CD14-positive monocyte (primary cell): Measurements from ENCODE around the gene GK. TPM values are rescaled to one million over a fixed set of nuclear protein-coding genes. Genes with fewer than 3 reads are reported as not detected.
"Not testable (repeated sequence)": the region's sequence is repeated elsewhere in the genome, so short reads cannot be mapped to it uniquely, and the experiment has no call there.

Experiments used
- DNase-seq, 3 donors: peaks; one replicate each; pipeline ENCODE4 v3.0.0-alpha.2; 2011 to 2022
- H2AFZ ChIP-seq: 2 replicates; pipeline ENCODE4 v1.6.0; 2012; ENCODE audit warnings: mild to moderate bottlenecking, low read depth, low read length, inconsistent platforms; ENCODE audit not compliant: insufficient read depth, poor library complexity, severe bottlenecking
- H3K27ac ChIP-seq, 2 donors: 1 replicate in 1 of 2; 2 replicates in 1 of 2; pipeline ENCODE4 v1.5.1; 2012 to 2013; ENCODE audit warnings: low read length in 2 of 2, control low read depth in 1 of 2, inconsistent platforms in 1 of 2, low read depth in 1 of 2, mild to moderate bottlenecking in 1 of 2
- H3K27me3 ChIP-seq, 2 donors: one replicate each; pipeline versions ENCODE4 v1.6.0 to v1.6.1; 2011 to 2013; ENCODE audit warnings: low read length in 2 of 2; ENCODE audit not compliant: control insufficient read depth in 2 of 2, insufficient read depth in 2 of 2
- H3K36me3 ChIP-seq, 2 donors: replicated peaks in 1 of 2; 1 replicate in 1 of 2; 2 replicates in 1 of 2; pipeline versions ENCODE4 v1.5.1 to v1.6.1; 2012 to 2013; ENCODE audit warnings: low read length in 2 of 2, control low read depth in 1 of 2, inconsistent platforms in 1 of 2, mild to moderate bottlenecking in 1 of 2; ENCODE audit not compliant: insufficient read depth in 2 of 2, control insufficient read depth in 1 of 2
- H3K4me1 ChIP-seq, 2 donors: 1 replicate in 1 of 2; 2 replicates in 1 of 2; pipeline versions ENCODE4 v1.5.1 to v1.6.1; 2012 to 2013; ENCODE audit warnings: low read length in 2 of 2, control low read depth in 1 of 2, inconsistent platforms in 1 of 2, mild to moderate bottlenecking in 1 of 2, moderate library complexity in 1 of 2; ENCODE audit not compliant: insufficient read depth in 2 of 2, control insufficient read depth in 1 of 2
- H3K4me2 ChIP-seq: replicated peaks from 2 replicates; pipeline ENCODE3; 2012; ENCODE audit warnings: low read length, moderate library complexity, mild to moderate bottlenecking; ENCODE audit not compliant: poor library complexity, severe bottlenecking; ENCODE audit errors: extremely low read depth
- H3K4me3 ChIP-seq, 3 experiments: fragments of 200-600 bp in 1 of 3; sonication (generic) in 1 of 3; replicated peaks in 1 of 3; 1 replicate in 2 of 3; 2 replicates in 1 of 3; pipeline ENCODE4 v1.5.1; 2011 to 2013; ENCODE audit warnings: low read length in 3 of 3, mild to moderate bottlenecking in 3 of 3, control low read depth in 2 of 3, low read depth in 2 of 3, inconsistent platforms in 1 of 3, moderate library complexity in 1 of 3
- H3K79me2 ChIP-seq: 2 replicates; pipeline ENCODE4 v1.6.0; 2012; ENCODE audit warnings: mild to moderate bottlenecking, control low read depth, inconsistent platforms, low read length, moderate library complexity; ENCODE audit not compliant: insufficient read depth
- H3K9ac ChIP-seq: 2 replicates; pipeline ENCODE4 v1.6.0; 2017; ENCODE audit warnings: low read length, mild to moderate bottlenecking; ENCODE audit not compliant: insufficient read depth, poor library complexity, severe bottlenecking
- H3K9me3 ChIP-seq, 2 donors: replicated peaks in 1 of 2; 1 replicate in 1 of 2; 2 replicates in 1 of 2; pipeline versions ENCODE4 v1.5.1 to v1.6.1; 2012 to 2013; ENCODE audit warnings: low read length in 2 of 2, control low read depth in 1 of 2; ENCODE audit not compliant: control insufficient read depth in 1 of 2, insufficient read depth in 1 of 2
- H4K20me1 ChIP-seq: 2 replicates; pipeline ENCODE4 v1.6.0; 2012; ENCODE audit warnings: mild to moderate bottlenecking, low read length, control low read depth, moderate library complexity; ENCODE audit not compliant: insufficient read depth
- H3K27ac Mint-ChIP-seq, 7 donors: one replicate each; pipeline ENCODE4 v1.8.0; 2020; ENCODE audit warnings: mild to moderate bottlenecking in 7 of 7, mixed read lengths in 7 of 7, moderate library complexity in 6 of 7, inconsistent platforms in 2 of 7
- H3K27me3 Mint-ChIP-seq, 3 donors: one replicate each; pipeline ENCODE4 v1.8.0; 2021 to 2022; ENCODE audit warnings: low read depth in 3 of 3, mild to moderate bottlenecking in 3 of 3, mixed read lengths in 3 of 3, moderate library complexity in 3 of 3, inconsistent platforms in 1 of 3
- H3K36me3 Mint-ChIP-seq, 2 donors: one replicate each; pipeline ENCODE4 v1.8.0; 2020; ENCODE audit warnings: mixed read lengths in 2 of 2, inconsistent platforms in 1 of 2, mild to moderate bottlenecking in 1 of 2
- H3K4me1 Mint-ChIP-seq: one replicate; pipeline ENCODE4 v1.8.0; 2020; ENCODE audit warnings: mild to moderate bottlenecking, mixed read lengths
- H3K4me3 Mint-ChIP-seq, 2 donors: one replicate each; pipeline ENCODE4 v1.8.0; 2020; ENCODE audit warnings: mild to moderate bottlenecking in 2 of 2, mixed read lengths in 2 of 2, moderate library complexity in 1 of 2
- H3K9me3 Mint-ChIP-seq, 7 donors: one replicate each; pipeline ENCODE4 v1.8.0; 2020 to 2022; ENCODE audit warnings: mixed read lengths in 7 of 7, mild to moderate bottlenecking in 6 of 7, moderate library complexity in 6 of 7, inconsistent platforms in 2 of 7
- WGBS: methylation state at CpG from one replicate; pipeline ENCODE4 v1.1.5; 2013; ENCODE audit warnings: missing lambda C conversion rate; ENCODE audit not compliant: insufficient coverage; 5-methylcytosine and 5-hydroxymethylcytosine counted together
- intact Hi-C, 2 donors: fragments of 100-400 bp; cut with micrococcal nuclease; formaldehyde crosslinking; loops; one replicate each; pipeline versions ENCODE4 v1.15.0 to v1.15.1; 2023
- polyA plus RNA-seq, 3 donors: library from polyadenylated mRNA; depleted of rRNA in 1 of 3; unstranded in 2 of 3; stranded (reverse) in 1 of 3; fragments of 300-500 nt in 2 of 3; fragments of >200 nt in 1 of 3; fragmentation: Illumina TruSeq in 2 of 3; gene quantifications; 1 replicate in 2 of 3; 2 replicates in 1 of 3; pipeline ENCODE4 v1.2.3, GENCODE V29; 2012 to 2021
- TF ChIP-seq, protein P1 (sequence below): fragments of 200-600 bp; IDR thresholded peaks from one replicate; pipeline ENCODE4 v1.8.0; 2022; ENCODE audit warnings: antibody characterized with exemption, mild to moderate bottlenecking

GK gene
- polyA plus RNA-seq, 3 donors: 21.2 to 51.9 (median 41.0) TPM

GRCh38 chrX:30668581-30668980 is 15.4 kb downstream of the GK start:
- Histone ChIP-seq H3K9ac (no peak overlapping the region), H3K4me1 (no peaks in the 10 kb centered on the region), H3K4me3 (no peak overlapping the region), H4K20me1 (no peaks in the 10 kb centered on the region), H3K4me2 (no peak overlapping the region), H2AFZ (no peak overlapping the region), H3K36me3 (peaks cover 4 to 28% of the 10 kb centered on the region in 2 donors), H3K9me3 (no peaks in the 10 kb centered on the region), H3K79me2 (no peaks in the 10 kb centered on the region), H3K27ac (no peak overlapping the region), H3K27me3 (peaks cover 0 to 18% of the 10 kb centered on the region in 2 donors)
- no peak for DNase-seq
- H3K4me1 Mint-ChIP-seq: no peaks in the 10 kb centered on the region
- 92% methylated on average over 4 of the region's 4 CpGs for WGBS
- H3K9me3 Mint-ChIP-seq: peaks cover 0 to 5% (median 0%) of the 10 kb centered on the region in 7 donors
- H3K27me3 Mint-ChIP-seq: peaks cover 0 to 27% (median 1%) of the 10 kb centered on the region in 3 donors
- intact Hi-C loops: no loop called here
- H3K36me3 Mint-ChIP-seq: peaks cover 31 to 48% of the 10 kb centered on the region in 2 donors
- H3K4me3 Mint-ChIP-seq: no peak overlapping the region
- TF ChIP-seq, protein P1, sequence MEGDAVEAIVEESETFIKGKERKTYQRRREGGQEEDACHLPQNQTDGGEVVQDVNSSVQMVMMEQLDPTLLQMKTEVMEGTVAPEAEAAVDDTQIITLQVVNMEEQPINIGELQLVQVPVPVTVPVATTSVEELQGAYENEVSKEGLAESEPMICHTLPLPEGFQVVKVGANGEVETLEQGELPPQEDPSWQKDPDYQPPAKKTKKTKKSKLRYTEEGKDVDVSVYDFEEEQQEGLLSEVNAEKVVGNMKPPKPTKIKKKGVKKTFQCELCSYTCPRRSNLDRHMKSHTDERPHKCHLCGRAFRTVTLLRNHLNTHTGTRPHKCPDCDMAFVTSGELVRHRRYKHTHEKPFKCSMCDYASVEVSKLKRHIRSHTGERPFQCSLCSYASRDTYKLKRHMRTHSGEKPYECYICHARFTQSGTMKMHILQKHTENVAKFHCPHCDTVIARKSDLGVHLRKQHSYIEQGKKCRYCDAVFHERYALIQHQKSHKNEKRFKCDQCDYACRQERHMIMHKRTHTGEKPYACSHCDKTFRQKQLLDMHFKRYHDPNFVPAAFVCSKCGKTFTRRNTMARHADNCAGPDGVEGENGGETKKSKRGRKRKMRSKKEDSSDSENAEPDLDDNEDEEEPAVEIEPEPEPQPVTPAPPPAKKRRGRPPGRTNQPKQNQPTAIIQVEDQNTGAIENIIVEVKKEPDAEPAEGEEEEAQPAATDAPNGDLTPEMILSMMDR: no peak
- peak overlapping the region in 3 of 7 donors; percentile 0 to 64 (median 47) for H3K27ac Mint-ChIP-seq

DNA sequence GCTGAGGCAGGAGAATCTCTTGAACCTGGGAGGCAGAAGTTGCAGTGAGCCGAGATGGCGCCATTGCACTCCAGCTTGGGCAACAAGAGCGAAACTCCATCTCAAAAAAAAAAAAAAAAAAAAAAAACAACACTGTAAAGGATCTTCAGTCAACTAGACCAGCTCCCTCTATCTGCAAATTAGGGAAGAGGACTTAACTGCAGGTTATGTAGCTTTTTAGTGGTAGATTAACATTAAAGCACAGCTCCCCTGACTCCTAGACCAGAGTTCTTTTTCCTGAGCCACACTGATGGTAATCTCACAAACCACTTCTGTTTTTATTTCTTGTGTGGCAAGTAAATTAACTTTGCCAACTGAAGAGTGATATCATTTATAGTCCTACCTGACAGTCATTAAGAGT is 18.0 kb downstream of the GK start:
- H3K4me3 ChIP-seq, intact Hi-C loops, H3K9me3 ChIP-seq, H2AFZ ChIP-seq, H3K27ac ChIP-seq, H3K4me1 ChIP-seq, H3K4me3 Mint-ChIP-seq, H3K9ac ChIP-seq, H3K79me2 ChIP-seq, H3K9me3 Mint-ChIP-seq, H3K4me1 Mint-ChIP-seq, H3K27ac Mint-ChIP-seq, H4K20me1 ChIP-seq, H3K4me2 ChIP-seq: not testable (repeated sequence)
- DNase-seq: peak in 2 of 3 donors; percentile 16 to 21
- Mint-ChIP-seq H3K36me3 (peaks cover 29 to 48% of the 10 kb centered on the region in 2 donors), H3K27me3 (peaks cover 0 to 36% (median 1%) of the 10 kb centered on the region in 3 donors)
- Histone ChIP-seq H3K27me3 (peaks cover 0 to 12% of the 10 kb centered on the region in 2 donors), H3K36me3 (peaks cover under 1 to 28% of the 10 kb centered on the region in 2 donors)
- WGBS: no CpG with 5 or more reads among the region's 3 CpGs
- TF ChIP-seq, protein P1: peak; percentile 10
